ENCODE measurements around the gene ACTN1.
"Not testable (repeated sequence)": the region's sequence is repeated elsewhere in the genome, so short reads cannot be mapped to it uniquely, and the experiment has no call there.

Gene ACTN1

DNA sequence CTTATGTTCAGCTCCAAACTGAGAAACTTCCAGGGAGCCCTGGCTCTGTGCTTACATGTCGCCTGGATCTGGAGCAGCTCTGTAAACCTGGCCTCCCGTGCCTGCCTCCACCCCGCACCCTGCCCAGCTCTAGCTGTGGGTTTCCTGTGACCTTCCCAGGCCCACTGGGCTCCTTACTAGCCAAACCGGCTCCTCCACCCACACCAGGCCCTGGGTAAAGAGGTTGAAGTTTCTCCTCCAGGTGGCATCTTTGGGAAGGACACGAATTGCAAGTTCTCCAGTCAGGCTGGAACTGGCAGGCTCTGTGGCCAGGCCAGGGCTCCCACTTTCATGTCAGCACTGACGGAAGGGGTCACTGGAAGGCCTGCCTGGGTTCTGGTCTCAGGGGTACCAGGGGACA, 125.4 kb downstream of the ACTN1 start:
- Histone ChIP-seq H3K4me3 (ENCODE audit: low read depth, low read length) (no peak overlapping the region), H3K36me3 (ENCODE audit: control insufficient read depth in 2 of 2, insufficient read depth in 1 of 2, low read length in 2 of 2) (no peaks in the 10 kb centered on the region), H3K27ac (ENCODE audit: extremely low read depth, low read depth, low read length) (no peak overlapping the region), H3K4me1 (ENCODE audit: control insufficient read depth, insufficient read depth, low read length) (no peaks in the 10 kb centered on the region), H3K9me3 (ENCODE audit: control insufficient read depth, insufficient read depth, low read depth, low read length) (no peaks in the 10 kb centered on the region)
- ChIA-PET CTCF (interaction anchor here (1.4 kb wide), 1 partner anchor 10 kb away, joined by 8 read pairs; no protein-coding TSS in a partner anchor), POLR2A (no interaction called here)
- TF ChIP-seq ZNF37A (tag by site-specific recombination; IDR thresholded peaks at IDR 0.05) (no peak), ZNF560 (tag by site-specific recombination; IDR thresholded peaks at IDR 0.05; ENCODE audit: borderline replicate concordance) (no peak), REPIN1 (tag by site-specific recombination; IDR thresholded peaks at IDR 0.05; ENCODE audit: low read depth) (no peak), ZNF132 (tag by site-specific recombination; IDR thresholded peaks at IDR 0.05; ENCODE audit: borderline replicate concordance) (no peak), ZNF221 (tag by site-specific recombination; IDR thresholded peaks at IDR 0.05; ENCODE audit: borderline replicate concordance) (no peak), ZNF302 (tag by site-specific recombination; IDR thresholded peaks at IDR 0.05; ENCODE audit: low read depth) (no peak), KLF17 (tag by site-specific recombination; IDR thresholded peaks at IDR 0.05) (no peak), ZNF292 (tag by site-specific recombination; IDR thresholded peaks at IDR 0.05; ENCODE audit: borderline replicate concordance, low read depth) (no peak), PBX3 (CRISPR knock-in tag; IDR thresholded peaks at IDR 0.05) (no peak), ZNF133 (tag by site-specific recombination; IDR thresholded peaks at IDR 0.05) (no peak), ZNF184 (tag by site-specific recombination; IDR thresholded peaks at IDR 0.05) (no peak), ZNF747 (tag by site-specific recombination; IDR thresholded peaks at IDR 0.05) (no peak), ZNF621 (tag by site-specific recombination; IDR thresholded peaks at IDR 0.05) (no peak)

DNA sequence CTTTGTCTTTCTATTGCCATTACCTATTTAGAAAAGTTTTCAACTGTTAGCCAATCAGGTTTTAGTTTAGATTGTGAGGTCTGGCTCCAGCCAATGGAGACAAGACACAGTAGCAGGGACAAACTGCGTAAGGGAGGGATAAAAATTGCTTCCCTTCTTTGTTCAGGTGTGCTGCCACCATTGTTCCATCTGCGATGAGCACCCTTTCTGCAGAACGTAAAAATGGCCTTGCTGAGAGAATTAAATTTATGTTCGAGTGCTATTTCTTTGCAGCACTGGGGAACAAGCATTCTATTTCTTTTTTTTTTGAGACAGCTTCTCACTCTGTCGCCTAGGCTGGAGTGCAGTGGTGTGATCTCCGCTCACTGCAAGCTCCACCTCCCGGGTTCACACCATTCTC, 126.6 kb downstream of the ACTN1 start:
- H3K27ac ChIP-seq (ENCODE audit: extremely low read depth, low read depth, low read length); POLR2A ChIA-PET; H3K4me1 ChIP-seq (ENCODE audit: control insufficient read depth, insufficient read depth, low read length); H3K9me3 ChIP-seq (ENCODE audit: control insufficient read depth, insufficient read depth, low read depth, low read length); H3K36me3 ChIP-seq (ENCODE audit: control insufficient read depth in 2 of 2, insufficient read depth in 1 of 2, low read length in 2 of 2); H3K4me3 ChIP-seq (ENCODE audit: low read depth, low read length): not testable (repeated sequence)
- CTCF ChIA-PET = interaction anchor here (1.4 kb wide), 1 partner anchor 9 kb away, joined by 8 read pairs; no protein-coding TSS in a partner anchor
- TF ChIP-seq SETDB1 (IDR thresholded peaks at IDR 0.05; ENCODE audit: insufficient read length, low read length) = peak; percentile 33
- 0 out of 2 replicates have a peak, but pooled peaks have one; percentile 16 for TF ChIP-seq ZNF18 (tag by site-specific recombination; IDR thresholded peaks at IDR 0.05)

GRCh38 chr14:68851078-68851477, 128.0 kb downstream of the ACTN1 start:
- ChIA-PET POLR2A (no interaction called here), CTCF (no interaction called here)
- no peaks in the 10 kb centered on the region for H3K4me1 ChIP-seq (ENCODE audit: control insufficient read depth, insufficient read depth, low read length)
- H3K9me3 ChIP-seq (ENCODE audit: control insufficient read depth, insufficient read depth, low read depth, low read length) = no peaks in the 10 kb centered on the region
- no peak overlapping the region for H3K27ac ChIP-seq (ENCODE audit: extremely low read depth, low read depth, low read length)
- no peaks in the 10 kb centered on the region for H3K36me3 ChIP-seq (ENCODE audit: control insufficient read depth in 2 of 2, insufficient read depth in 1 of 2, low read length in 2 of 2)
- no peak overlapping the region for H3K4me3 ChIP-seq (ENCODE audit: low read depth, low read length)
- TF ChIP-seq ZNF530 (tag by site-specific recombination; IDR thresholded peaks at IDR 0.05; ENCODE audit: low read depth) = no peak
- no peak for TF ChIP-seq ZNF561 (tag by site-specific recombination; IDR thresholded peaks at IDR 0.05; ENCODE audit: borderline replicate concordance)
